Measurements from ENCODE around the gene UPB1.

The UPB1 gene

GRCh38 chr22:24513378-24514240 is 18.5 kb downstream of the UPB1 start:
- no peak for TF ChIP-seq CTCF (conservative IDR thresholded peaks at IDR 0.05; ENCODE audit: control insufficient read depth, insufficient read depth, low read depth, low read length)
- no peak overlapping the region for H3K4me3 ChIP-seq (ENCODE audit: control insufficient read depth, low read depth, low read length)
- no peak for DNase-seq (ENCODE audit: low read depth)

GRCh38 chr22:24514241-24515026 is 19.3 kb downstream of the UPB1 start:
- no peak for DNase-seq (ENCODE audit: low read depth)
- no peak overlapping the region for H3K4me3 ChIP-seq (ENCODE audit: control insufficient read depth, low read depth, low read length)
- TF ChIP-seq CTCF (conservative IDR thresholded peaks at IDR 0.05; ENCODE audit: control insufficient read depth, insufficient read depth, low read depth, low read length), result no peak

GRCh38 chr22:24515027-24515338 is 19.9 kb downstream of the UPB1 start:
- TF ChIP-seq CTCF (conservative IDR thresholded peaks at IDR 0.05; ENCODE audit: control insufficient read depth, insufficient read depth, low read depth, low read length), result no peak
- no peak overlapping the region for H3K4me3 ChIP-seq (ENCODE audit: control insufficient read depth, low read depth, low read length)

GRCh38 chr22:24516301-24516737 is 21.2 kb downstream of the UPB1 start:
- DNase-seq (ENCODE audit: low read depth), result peak; percentile 72
- no peak for TF ChIP-seq CTCF (conservative IDR thresholded peaks at IDR 0.05; ENCODE audit: control insufficient read depth, insufficient read depth, low read depth, low read length)
- H3K4me3 ChIP-seq (ENCODE audit: control insufficient read depth, low read depth, low read length), result no peak overlapping the region

More at GRCh38 chr22:24515027-24515338, 19.9 kb downstream of the UPB1 start:
- DNase-seq (ENCODE audit: low read depth), result no peak

GRCh38 chr22:24517446-24517845 is 22.3 kb downstream of the UPB1 start:
- TF ChIP-seq CTCF (conservative IDR thresholded peaks at IDR 0.05; ENCODE audit: control insufficient read depth, insufficient read depth, low read depth, low read length), result no peak
- no peak for DNase-seq (ENCODE audit: low read depth)
- no peak overlapping the region for H3K4me3 ChIP-seq (ENCODE audit: control insufficient read depth, low read depth, low read length)

GRCh38 chr22:24518228-24518627 is 23.1 kb downstream of the UPB1 start:
- no peak for TF ChIP-seq CTCF (conservative IDR thresholded peaks at IDR 0.05; ENCODE audit: control insufficient read depth, insufficient read depth, low read depth, low read length)
- no peak overlapping the region for H3K4me3 ChIP-seq (ENCODE audit: control insufficient read depth, low read depth, low read length)
- DNase-seq (ENCODE audit: low read depth), result no peak
